HEK293 (cell line): Measurements from ENCODE around the gene NUDT6.
A peak's percentile ranks its signal among the peaks of the same experiment; 100 is the strongest.

Source experiments
- CTCF ChIA-PET: fragments of 350-600 bp; formaldehyde crosslinking; extraction: SDS; loops from one replicate; lab custom pipeline; 2021; ENCODE audit warnings: antibody characterized with exemption; lab: Yijun Ruan, JAX
- POLR2A ChIA-PET: fragments of 300-600 bp; formaldehyde crosslinking; extraction: SDS; loops from one replicate; lab custom pipeline; 2020; ENCODE audit warnings: antibody characterized with exemption, inconsistent platforms; lab: Yijun Ruan, JAX
- H3K27ac ChIP-seq: fragments of 200-500 bp; sonication (Bioruptor generic); 2 replicates; pipeline ENCODE4 v1.5.1; 2014; ENCODE audit warnings: low read depth, low read length, control low read depth, inconsistent platforms; ENCODE audit errors: extremely low read depth
- H3K36me3 ChIP-seq, 2 experiments: fragments of 200-500 bp in 1 of 2; sonication (Bioruptor generic) in 1 of 2; 1 replicate in 1 of 2; 2 replicates in 1 of 2; pipeline ENCODE4 v1.5.1; 2014 to 2017; ENCODE audit warnings: inconsistent platforms in 2 of 2, low read length in 2 of 2; ENCODE audit not compliant: control insufficient read depth in 2 of 2, insufficient read depth in 1 of 2
- H3K4me1 ChIP-seq: fragments of 200-500 bp; sonication (Bioruptor generic); 2 replicates; pipeline ENCODE4 v1.5.1; 2014; ENCODE audit warnings: mild to moderate bottlenecking, low read length, inconsistent platforms; ENCODE audit not compliant: control insufficient read depth, insufficient read depth
- H3K4me3 ChIP-seq: 2 replicates; pipeline ENCODE4 v1.5.1; 2011; ENCODE audit warnings: low read depth, mild to moderate bottlenecking, control low read depth, low read length, moderate library complexity
- H3K9me3 ChIP-seq: fragments of 200-500 bp; sonication (Bioruptor generic); 2 replicates; pipeline ENCODE4 v1.5.1; 2014; ENCODE audit warnings: low read depth, low read length, inconsistent platforms; ENCODE audit not compliant: control insufficient read depth, insufficient read depth
- KLF9 ChIP-seq: fragments of 450-650 bp; formaldehyde crosslinking; IDR thresholded peaks from 2 replicates; pipeline ENCODE4 v1.5.1; 2016; ENCODE audit warnings: missing biosample characterization, missing genetic modification characterization, low read depth
- PATZ1 ChIP-seq: fragments of 450-650 bp; formaldehyde crosslinking; IDR thresholded peaks from 2 replicates; pipeline ENCODE4 v1.5.1; 2016; ENCODE audit warnings: missing biosample characterization, missing genetic modification characterization
- PRDM2 ChIP-seq: fragments of 450-650 bp; formaldehyde crosslinking; IDR thresholded peaks from 2 replicates; pipeline ENCODE4 v1.5.1; 2016; ENCODE audit warnings: missing biosample characterization, missing genetic modification characterization, borderline replicate concordance
- REST ChIP-seq: fragments of 450-650 bp; formaldehyde crosslinking; IDR thresholded peaks from 2 replicates; pipeline ENCODE4 v1.5.1; 2016; ENCODE audit warnings: missing biosample characterization, missing genetic modification characterization
- SP7 ChIP-seq: fragments of 450-650 bp; formaldehyde crosslinking; IDR thresholded peaks from 2 replicates; pipeline ENCODE4 v1.5.1; 2016; ENCODE audit warnings: missing biosample characterization, missing genetic modification characterization
- ZNF121 ChIP-seq: fragments of 450-650 bp; formaldehyde crosslinking; IDR thresholded peaks from 2 replicates; pipeline ENCODE4 v1.5.1; 2016; ENCODE audit warnings: missing biosample characterization, missing genetic modification characterization
- ZNF2 ChIP-seq: fragments of 450-650 bp; formaldehyde crosslinking; IDR thresholded peaks from 2 replicates; pipeline ENCODE4 v1.5.1; 2016; ENCODE audit warnings: missing biosample characterization, missing genetic modification characterization
- ZNF26 ChIP-seq: fragments of 450-650 bp; formaldehyde crosslinking; IDR thresholded peaks from 2 replicates; pipeline ENCODE4 v1.5.1; 2016; ENCODE audit warnings: missing biosample characterization, missing genetic modification characterization
- ZNF266 ChIP-seq: fragments of 450-650 bp; formaldehyde crosslinking; IDR thresholded peaks from 2 replicates; pipeline ENCODE4 v1.5.1; 2016; ENCODE audit warnings: missing biosample characterization, missing genetic modification characterization, low read depth
- ZNF274 ChIP-seq, 2 experiments: fragments of 200-500 bp in 1 of 2; fragments of 450-650 bp in 1 of 2; sonication (Bioruptor generic) in 1 of 2; formaldehyde crosslinking in 1 of 2; IDR thresholded peaks; 2 replicates each; pipeline versions ENCODE4 v1.5.1 to v1.6.1; 2014 to 2016; ENCODE audit warnings: borderline replicate concordance in 1 of 2, inconsistent platforms in 1 of 2, low read length in 1 of 2, missing biosample characterization in 1 of 2, missing genetic modification characterization in 1 of 2
- ZNF548 ChIP-seq: fragments of 450-650 bp; formaldehyde crosslinking; IDR thresholded peaks from 2 replicates; pipeline ENCODE4 v1.5.1; 2016; ENCODE audit warnings: missing biosample characterization, missing genetic modification characterization
- ZNF560 ChIP-seq: fragments of 450-650 bp; formaldehyde crosslinking; IDR thresholded peaks from 2 replicates; pipeline ENCODE4 v1.5.1; 2017; ENCODE audit warnings: missing biosample characterization, missing genetic modification characterization, borderline replicate concordance
- ZNF600 ChIP-seq: fragments of 450-650 bp; formaldehyde crosslinking; IDR thresholded peaks from 2 replicates; pipeline ENCODE4 v1.5.1; 2016; ENCODE audit warnings: missing biosample characterization, missing genetic modification characterization
- ZNF629 ChIP-seq: fragments of 450-650 bp; formaldehyde crosslinking; IDR thresholded peaks from 2 replicates; pipeline ENCODE4 v1.5.1; 2017; ENCODE audit warnings: missing biosample characterization, missing genetic modification characterization
- ZNF654 ChIP-seq: fragments of 450-650 bp; formaldehyde crosslinking; IDR thresholded peaks from 2 replicates; pipeline ENCODE4 v1.5.1; 2016; ENCODE audit warnings: low read depth, missing biosample characterization, missing genetic modification characterization
- ZSCAN30 ChIP-seq: fragments of 450-650 bp; IDR thresholded peaks from 2 replicates; pipeline ENCODE4 v1.5.1; 2018; ENCODE audit warnings: missing biosample characterization, mild to moderate bottlenecking, missing genetic modification characterization, moderate library complexity
- ZXDB ChIP-seq: fragments of 450-650 bp; formaldehyde crosslinking; IDR thresholded peaks from 2 replicates; pipeline ENCODE4 v1.5.1; 2016; ENCODE audit warnings: missing biosample characterization, missing genetic modification characterization

Gene NUDT6

GRCh38 chr4:122932763-122933162 is 10.4 kb upstream of the NUDT6 start:
- peaks cover 0 to 71% of the 10 kb centered on the region in 2 experiments; a peak in 2 of 3 replicates for H3K36me3 ChIP-seq
- H3K4me3 ChIP-seq: no peak overlapping the region
- H3K27ac ChIP-seq: no peak overlapping the region
- TF ChIP-seq REST (tag by site-specific recombination) (no peak), ZNF2 (tag by site-specific recombination) (no peak), SP7 (no peak), KLF9 (tag by site-specific recombination) (no peak), ZSCAN30 (tag by site-specific recombination) (no peak), PATZ1 (tag by site-specific recombination) (no peak)
- ChIA-PET POLR2A (no interaction called here), CTCF (interaction anchor here (0.5 to 0.7 kb wide), 2 partner anchors 26 to 173 kb away, joined by 3 to 4 read pairs; no protein-coding TSS in a partner anchor)
- no peaks in the 10 kb centered on the region for H3K9me3 ChIP-seq
- no peaks in the 10 kb centered on the region for H3K4me1 ChIP-seq

- ChIA-PET CTCF (interaction anchor here (0.6 to 1.5 kb wide), 8 partner anchors 12 to 352 kb away, joined by 3 to 11 read pairs (median 4); no protein-coding TSS in a partner anchor), POLR2A (no interaction called here)
- H3K4me1 ChIP-seq: no peaks in the 10 kb centered on the region
- peaks cover 0 to 56% of the 10 kb centered on the region in 2 experiments; a peak in 2 of 3 replicates for H3K36me3 ChIP-seq
- no peaks in the 10 kb centered on the region for H3K9me3 ChIP-seq
- H3K27ac ChIP-seq: no peak overlapping the region
- TF ChIP-seq ZXDB (tag by site-specific recombination) (no peak), ZNF654 (peak; percentile 43), ZNF274 (IDR thresholded peaks at IDR 0.05; ENCODE audit: low read length) (no peak), ZNF274 (tag by site-specific recombination; IDR thresholded peaks at IDR 0.05; ENCODE audit: borderline replicate concordance) (no peak), ZNF266 (tag by site-specific recombination) (no peak)
- no peak overlapping the region for H3K4me3 ChIP-seq
These were observed 8.5 kb upstream of the NUDT6 start for GRCh38 chr4:122930862-122931261.

GRCh38 chr4:122928930-122929329 is 6.5 kb upstream of the NUDT6 start:
- ChIA-PET POLR2A (no interaction called here), CTCF (interaction anchor here (1.1 kb wide), 1 partner anchor 1394 kb away, joined by 3 read pairs; no protein-coding TSS in a partner anchor)
- Histone ChIP-seq H3K4me1 (no peaks in the 10 kb centered on the region), H3K27ac (no peak overlapping the region), H3K4me3 (no peak overlapping the region), H3K36me3 (peaks cover 0 to 38% of the 10 kb centered on the region in 2 experiments; a peak in 2 of 3 replicates), H3K9me3 (no peaks in the 10 kb centered on the region)
- TF ChIP-seq PRDM2 (tag by site-specific recombination) (no peak), ZNF121 (tag by site-specific recombination) (no peak), ZNF26 (tag by site-specific recombination) (no peak), ZNF600 (tag by site-specific recombination) (no peak), ZNF548 (tag by site-specific recombination) (no peak), ZNF560 (tag by site-specific recombination) (no peak), ZNF629 (tag by site-specific recombination) (no peak)
